Fibroblast of mammary gland (primary cell): ENCODE measurements around the gene ISYNA1.

Experiments used
- DNase-seq: peaks from one replicate; pipeline ENCODE4 v3.0.0-alpha.2; 2010; ENCODE audit warnings: low read depth
- H3K4me3 ChIP-seq: 2 replicates; pipeline ENCODE4 v1.5.1; 2011; ENCODE audit warnings: low read depth, mild to moderate bottlenecking, low read length, moderate library complexity; ENCODE audit not compliant: control insufficient read depth
- CTCF ChIP-seq: conservative IDR thresholded peaks from 2 replicates; pipeline ENCODE4 v1.5.1; 2011; ENCODE audit warnings: low read depth, low read length, inconsistent platforms; ENCODE audit not compliant: control insufficient read depth, insufficient read depth

ISYNA1 gene

GRCh38 chr19:18478545-18479311 lies 40.8 kb upstream of the ISYNA1 start:
- DNase-seq, result peak; percentile 87
- no peak for TF ChIP-seq CTCF
- H3K4me3 ChIP-seq, result no peak overlapping the region

GRCh38 chr19:18477974-18478373 lies 40.0 kb upstream of the ISYNA1 start:
- TF ChIP-seq CTCF, result no peak
- no peak for DNase-seq
- H3K4me3 ChIP-seq, result no peak overlapping the region

GRCh38 chr19:18477042-18477779 lies 39.3 kb upstream of the ISYNA1 start:
- no peak for DNase-seq
- no peak overlapping the region for H3K4me3 ChIP-seq
- peak; percentile 8 for TF ChIP-seq CTCF

- no peak for TF ChIP-seq CTCF
- DNase-seq, result no peak
- H3K4me3 ChIP-seq, result no peak overlapping the region
Measured at GRCh38 chr19:18476507-18477041, 38.6 kb upstream of the ISYNA1 start.

GRCh38 chr19:18475762-18476331 lies 37.9 kb upstream of the ISYNA1 start:
- no peak overlapping the region for H3K4me3 ChIP-seq
- no peak for DNase-seq
- TF ChIP-seq CTCF, result no peak

GRCh38 chr19:18475004-18475453 lies 37.1 kb upstream of the ISYNA1 start:
- no peak for DNase-seq
- TF ChIP-seq CTCF, result no peak
- H3K4me3 ChIP-seq, result no peak overlapping the region
